GM18517 (cell line): Measurements from ENCODE around the gene NR3C2.
"Not testable (repeated sequence)": the region's sequence is repeated elsewhere in the genome, so short reads cannot be mapped to it uniquely, and the experiment has no call there.

Experiments used
- ATAC-seq: cut with Tn5 transposase; IDR thresholded peaks from one replicate; pipeline ENCODE4 v1.9.1; 2021; ENCODE audit warnings: mild to moderate bottlenecking, moderate library complexity; ENCODE audit not compliant: unreplicated experiment

The NR3C2 gene

DNA sequence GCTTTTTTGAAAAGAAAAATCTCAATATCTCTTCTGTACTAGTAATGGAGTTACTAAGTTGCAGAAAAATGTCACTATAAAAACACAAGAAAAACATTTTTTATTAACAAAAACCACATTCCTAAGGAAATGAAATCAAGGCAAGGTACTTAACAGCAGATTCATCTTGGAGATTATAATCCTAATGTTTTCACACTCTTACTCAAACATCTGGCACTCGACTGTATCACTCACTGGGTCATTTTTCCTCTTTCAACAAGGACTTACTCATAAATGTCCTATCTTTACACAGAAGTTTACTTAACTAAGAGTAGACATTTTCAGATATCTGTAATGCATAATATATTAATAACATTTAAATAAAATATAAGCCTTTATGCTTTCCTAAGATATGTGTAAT is 216.6 kb downstream of the NR3C2 start:
- no peak for ATAC-seq

DNA sequence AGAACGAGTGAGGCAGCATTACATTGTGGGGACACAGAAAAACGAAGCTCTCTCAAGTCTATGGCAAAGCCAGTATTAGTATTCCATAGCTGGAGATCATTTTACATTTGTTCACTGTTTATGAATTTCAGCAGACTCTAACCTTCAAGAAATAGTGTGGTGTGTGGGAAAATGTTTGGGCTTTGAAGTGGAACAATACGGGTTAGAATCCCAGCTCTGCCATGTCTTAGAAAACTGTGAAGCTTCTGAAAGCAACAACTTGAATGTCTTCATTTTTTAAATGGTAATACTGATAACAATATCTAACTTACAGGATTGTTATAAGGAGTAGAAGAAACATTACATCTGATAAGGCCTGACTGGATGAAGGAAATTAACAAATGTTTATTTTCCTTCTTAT is 217.7 kb downstream of the NR3C2 start:
- ATAC-seq, result no peak

DNA sequence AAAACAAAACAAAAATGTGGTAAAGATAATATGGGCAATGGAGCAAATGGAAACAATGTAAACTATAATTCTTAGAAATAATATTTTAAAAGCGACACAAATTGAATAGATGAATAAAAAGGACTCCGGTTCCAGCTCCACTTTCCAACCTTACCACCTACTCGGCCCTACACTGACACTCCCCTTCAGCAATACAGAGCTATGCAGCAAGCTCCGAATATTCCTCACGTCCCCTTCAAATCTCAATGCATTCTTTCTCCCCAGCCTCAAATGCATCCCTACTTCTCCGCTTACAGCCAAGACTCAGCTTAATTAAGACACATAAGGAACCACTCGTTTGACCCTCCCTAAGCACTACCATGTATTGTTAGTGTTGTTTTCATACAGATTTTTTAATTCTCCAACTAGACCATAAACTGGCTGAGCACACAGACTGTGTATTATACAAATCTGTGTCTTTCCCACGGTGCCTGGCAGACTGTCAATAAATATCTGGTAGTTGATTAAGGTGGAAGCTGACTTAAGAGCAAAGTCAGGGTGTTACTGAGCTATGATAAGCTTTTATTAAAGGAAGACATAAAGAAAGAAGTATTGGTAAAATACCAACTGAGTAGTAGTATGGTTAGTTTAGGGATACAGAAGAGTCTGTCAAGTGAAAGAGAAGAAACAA is 219.1 kb downstream of the NR3C2 start:
- ATAC-seq, result no peak

DNA sequence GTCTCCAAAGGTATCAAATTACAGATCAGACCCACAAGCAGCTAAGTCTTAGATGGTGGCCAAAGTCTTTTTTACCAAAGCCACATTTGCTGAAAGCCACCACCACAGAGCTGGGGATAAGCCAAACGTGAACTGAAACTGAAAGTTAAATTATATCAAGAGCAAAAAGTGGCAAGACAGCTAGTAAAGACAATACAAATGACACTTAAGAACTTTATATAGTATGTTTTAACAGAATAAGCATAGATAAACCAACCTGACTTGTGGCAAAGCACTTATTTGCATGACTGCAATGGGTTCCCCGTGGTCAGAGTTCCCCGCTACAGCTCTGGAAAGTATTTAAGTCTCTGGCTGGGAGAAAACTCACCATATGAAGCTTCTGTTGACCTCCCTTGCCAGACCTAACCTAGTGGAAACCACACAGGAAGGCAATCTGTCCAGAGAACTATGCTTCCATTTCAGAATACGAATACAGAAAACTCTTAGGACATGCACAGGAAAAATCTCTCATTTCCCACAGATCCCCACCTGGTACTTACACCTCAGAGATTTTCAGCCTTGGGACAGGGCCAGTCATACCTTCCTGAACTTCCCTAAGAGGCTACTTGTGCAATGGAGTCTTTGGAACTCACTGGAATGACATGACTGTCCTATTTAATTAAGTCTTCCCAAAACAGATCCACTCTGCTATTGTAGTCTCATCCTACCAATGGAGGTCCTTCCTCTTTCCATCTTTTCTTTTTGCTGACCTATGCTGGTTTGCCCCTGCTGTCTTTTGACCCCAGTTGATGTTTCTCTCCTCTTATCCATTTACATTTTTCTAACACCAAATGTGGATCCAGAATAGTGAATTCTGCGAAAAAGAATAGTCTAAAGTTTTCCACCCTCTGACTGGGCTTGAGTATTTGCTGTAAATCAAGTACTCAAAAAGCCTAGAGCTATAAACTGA is 225.1 kb downstream of the NR3C2 start:
- peak; percentile 98 for ATAC-seq

DNA sequence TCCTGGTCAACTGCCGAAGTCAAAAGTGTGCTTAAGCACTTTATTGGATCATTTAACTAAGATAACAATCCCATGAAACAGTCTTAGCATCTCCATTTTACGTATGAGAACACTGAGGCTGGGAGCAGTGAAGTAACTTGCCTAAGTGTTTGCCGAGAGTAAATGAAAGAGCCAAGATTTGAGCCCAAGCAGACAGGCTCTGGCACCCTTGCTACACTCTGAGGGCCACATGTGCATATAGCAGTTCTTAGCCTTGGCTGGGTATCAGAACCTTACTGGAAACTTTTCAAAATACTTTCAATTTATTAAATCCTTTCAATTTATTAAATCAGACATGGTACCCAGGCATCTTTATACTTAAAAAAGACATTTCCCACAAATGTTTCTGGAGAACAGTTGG is 225.9 kb downstream of the NR3C2 start:
- no peak for ATAC-seq

DNA sequence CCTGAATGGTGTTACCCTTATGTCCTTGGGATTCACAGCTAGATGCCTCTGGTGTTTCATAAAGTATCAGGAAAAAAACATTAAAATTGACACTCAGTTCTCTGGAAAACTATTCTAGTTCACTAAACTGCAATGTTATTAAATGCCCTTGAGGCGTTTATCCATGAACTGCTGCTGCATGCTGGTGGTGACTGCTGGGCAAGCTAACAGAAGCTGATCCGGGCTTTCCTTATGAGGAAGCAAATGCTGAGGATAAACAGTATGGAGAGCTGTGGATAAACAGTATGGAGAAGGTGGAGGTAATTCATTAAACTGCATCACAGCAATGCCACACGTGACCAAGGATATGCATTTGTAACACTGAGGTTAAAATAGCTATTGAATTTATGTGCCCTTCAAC is 227.0 kb downstream of the NR3C2 start:
- ATAC-seq, result no peak

DNA sequence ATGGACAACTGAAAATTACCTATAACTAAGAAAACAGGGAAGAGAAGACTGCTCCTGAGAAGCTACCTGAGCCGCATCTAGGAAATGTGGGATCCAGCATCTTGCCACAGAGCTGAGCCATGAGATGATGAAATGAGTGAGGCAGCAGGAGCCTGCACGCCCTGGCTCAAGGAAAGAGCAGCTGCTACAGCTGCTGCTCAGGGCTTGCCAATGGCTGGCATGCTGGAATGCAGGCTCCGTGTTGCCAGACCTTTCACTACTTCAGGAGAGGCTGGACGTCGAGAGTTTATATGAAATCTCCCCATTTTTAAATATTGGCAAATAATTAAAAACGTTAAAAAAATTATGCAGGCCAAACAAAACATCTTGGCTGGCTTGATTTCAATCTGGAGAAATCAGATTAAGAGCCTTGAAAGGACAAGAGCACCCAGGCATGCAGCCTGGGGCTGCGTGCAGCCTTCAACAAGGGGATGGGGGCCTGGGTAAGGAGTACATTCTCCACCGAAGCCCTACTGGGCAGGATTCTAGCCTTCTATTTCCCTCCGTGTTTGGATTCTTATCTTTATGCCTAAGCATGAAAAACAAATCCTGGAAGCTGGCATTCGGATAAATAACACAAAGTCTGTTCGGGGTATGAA is 227.6 kb downstream of the NR3C2 start:
- no peak for ATAC-seq

DNA sequence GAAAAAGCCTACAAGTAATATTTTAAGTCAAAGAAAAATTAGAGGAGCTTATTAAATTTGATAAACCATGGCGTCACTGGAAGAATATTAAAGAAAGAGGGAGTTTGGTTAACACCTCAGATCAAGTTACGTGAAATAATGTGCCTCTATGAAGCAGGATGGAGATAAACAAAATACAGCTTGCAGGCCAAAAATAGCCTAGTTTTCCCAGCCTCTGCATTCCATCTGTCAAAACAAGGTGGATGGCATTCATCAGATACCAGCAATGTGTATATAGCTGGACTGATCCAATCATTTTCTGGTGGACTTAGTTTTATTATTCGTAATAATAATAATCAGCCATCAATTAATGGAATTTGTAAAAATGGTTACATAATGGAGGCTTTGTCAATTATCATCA is 230.7 kb downstream of the NR3C2 start:
- no peak for ATAC-seq

DNA sequence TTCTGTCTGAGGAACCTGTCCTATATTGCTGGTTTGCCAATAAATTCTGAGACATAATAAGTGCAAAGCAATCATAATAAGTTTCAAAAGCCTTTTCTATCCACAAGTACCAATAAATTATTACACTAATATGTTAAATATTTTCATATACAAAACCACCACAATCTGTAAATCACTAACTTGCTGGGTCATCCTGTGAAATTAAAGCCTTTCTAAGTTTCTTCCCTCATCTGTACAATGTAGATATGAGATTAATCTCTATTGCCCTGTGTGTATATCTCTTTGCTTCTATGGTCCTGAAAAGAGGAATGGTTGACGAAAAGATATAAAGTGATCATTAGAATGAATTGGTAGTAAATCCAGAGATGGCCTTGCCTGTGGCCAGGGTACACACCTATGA is 231.6 kb downstream of the NR3C2 start:
- ATAC-seq, result no peak

DNA sequence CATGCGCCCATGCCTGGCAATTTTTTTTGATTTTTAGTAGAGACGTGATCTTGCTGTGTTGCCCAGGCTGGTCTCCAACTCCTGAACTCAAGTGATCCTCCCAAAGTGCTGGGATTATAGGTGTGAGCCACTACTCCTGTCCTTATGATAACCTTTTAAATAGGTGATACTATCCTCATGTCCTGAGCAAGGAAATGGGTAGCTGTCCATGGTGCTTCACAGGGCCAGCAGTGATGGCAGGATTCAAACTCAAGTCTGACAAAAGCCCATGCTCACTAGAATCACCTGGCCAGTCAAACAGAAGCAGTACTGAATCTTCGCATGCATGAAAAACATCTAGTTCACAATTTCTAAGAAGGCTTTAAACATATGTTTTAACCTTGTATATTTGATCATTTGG is 235.1 kb downstream of the NR3C2 start:
- ATAC-seq, result no peak

DNA sequence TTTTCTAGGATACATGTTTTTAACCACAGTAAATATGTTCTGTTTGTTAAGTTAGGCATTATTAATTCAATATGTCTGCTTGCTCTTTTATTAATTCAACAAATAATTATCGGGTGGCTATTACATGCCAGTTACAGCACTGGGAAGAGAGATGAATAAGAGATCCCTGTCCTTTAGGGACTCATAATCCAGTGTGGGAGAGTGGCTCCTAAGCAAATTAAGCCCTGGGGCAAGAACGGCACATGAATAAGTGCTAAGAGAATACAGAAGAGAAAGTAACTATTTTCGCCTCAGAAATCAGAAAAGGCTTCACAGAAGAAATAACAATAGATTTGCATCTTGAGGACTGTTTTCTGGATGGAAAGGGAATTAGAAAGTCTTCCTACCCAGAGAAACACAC is 236.7 kb downstream of the NR3C2 start:
- no peak for ATAC-seq

DNA sequence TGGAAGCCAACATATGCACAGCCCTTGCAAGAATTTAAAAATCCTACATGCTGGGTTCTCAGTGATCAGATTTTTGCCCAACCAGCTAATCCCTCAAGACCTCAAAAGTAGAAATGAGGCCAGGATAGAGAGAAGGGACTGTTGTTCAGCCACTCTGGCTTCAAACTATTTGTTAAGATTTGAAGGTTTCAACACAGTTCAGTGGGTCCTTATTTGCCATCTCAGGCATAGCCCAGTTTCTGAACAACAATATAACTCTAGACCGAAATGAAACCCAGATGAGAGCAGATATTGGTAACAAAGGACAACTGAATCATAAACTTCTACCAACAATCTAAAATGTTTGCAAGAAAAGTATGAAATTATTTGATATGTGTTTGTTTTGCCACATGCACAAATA is 237.3 kb downstream of the NR3C2 start:
- ATAC-seq, result no peak

DNA sequence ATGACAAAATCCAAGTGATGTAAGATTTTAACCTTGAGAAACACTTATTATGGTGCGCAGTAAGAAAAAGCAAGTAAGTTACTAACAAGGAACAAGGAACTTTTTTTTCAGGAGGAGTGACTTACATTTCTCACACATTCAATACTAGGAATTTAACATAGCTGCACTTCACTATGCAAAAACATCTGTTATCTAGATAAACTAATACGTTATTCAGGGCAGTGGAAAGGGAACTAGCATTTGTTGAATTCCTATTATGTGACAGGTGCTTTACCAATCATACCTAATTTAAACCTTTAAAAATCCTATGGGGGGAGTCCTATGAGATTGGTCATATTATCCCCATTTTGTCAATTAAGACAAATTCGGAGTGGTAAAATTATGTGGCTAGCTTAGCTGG is 238.0 kb downstream of the NR3C2 start:
- no peak for ATAC-seq

DNA sequence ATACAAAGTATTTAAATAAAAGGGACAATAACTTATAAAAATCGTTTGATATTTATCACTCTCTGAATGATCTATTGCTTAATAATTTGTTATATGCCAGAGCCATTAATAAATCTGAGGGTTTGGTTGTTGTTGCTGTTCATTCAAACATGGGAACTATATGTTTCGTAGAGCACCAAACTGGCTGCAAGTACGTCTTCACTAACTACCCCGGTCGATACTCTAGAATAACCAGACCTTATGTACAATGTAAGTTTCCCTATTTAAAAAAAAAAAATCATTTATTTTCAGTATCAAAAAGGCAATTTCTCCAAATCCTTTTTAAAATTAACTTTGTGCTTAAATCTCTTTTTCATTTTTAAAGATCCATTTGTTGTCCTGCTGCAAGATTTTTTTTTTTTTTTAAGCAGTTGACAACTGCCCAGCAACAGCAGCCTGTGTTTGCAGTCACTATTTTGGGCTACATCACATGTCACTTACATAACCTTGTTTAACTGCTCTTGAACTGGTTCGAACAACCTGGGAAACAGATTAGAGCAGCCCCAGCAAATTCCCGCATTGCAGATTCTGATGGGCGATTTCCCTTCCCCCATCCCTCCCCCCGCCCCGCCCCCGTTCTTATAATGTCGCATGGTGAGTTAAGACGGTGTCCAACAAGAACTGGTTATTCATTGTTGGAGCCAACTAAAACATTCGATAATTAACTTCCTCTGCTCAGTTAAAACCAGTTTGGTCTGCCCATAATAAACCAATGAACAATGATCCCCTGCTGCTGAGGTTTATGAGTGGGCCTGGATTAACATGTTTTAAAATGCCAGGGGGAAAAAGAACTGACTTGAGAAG is 238.9 kb downstream of the NR3C2 start:
- ATAC-seq, result no peak

DNA sequence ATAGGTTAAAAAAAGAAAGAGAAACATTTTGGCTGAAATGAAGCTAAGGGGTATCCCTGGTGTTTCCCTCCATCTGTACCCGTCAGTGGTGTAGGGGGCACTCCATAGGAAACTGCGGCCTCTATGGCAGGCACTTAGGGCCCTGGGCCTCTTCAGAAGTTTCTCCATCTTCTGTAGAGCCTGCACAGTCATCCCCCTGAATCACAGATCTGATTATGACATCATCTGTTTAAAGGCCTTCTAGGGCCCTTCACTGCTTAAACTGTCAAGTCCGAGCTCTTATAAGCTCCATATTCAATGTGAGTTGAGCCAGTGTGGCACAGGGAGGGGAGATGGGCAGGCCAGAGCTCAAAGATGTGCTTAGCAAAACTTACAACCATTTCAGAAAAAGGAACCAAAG is 241.3 kb downstream of the NR3C2 start:
- ATAC-seq, result no peak

DNA sequence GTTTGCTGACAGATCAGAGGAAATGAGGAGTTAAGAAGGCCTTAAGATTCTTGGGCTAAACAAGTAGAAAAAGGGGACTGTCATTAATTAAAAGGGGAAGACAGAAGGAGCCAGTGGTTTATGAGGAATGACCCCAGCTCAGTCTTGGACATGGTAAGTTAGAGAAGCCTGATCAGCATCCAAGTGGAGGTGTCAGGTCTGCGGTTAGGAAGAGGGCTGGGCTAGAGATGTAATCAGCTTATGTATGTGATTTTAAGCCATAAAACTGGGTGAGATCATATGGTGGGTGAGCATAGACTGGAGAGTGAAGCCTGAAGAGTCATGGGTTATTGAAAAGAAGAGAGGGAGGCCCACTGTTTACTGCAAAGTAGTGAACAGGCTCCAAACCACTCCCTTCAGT is 246.1 kb downstream of the NR3C2 start:
- no peak for ATAC-seq

DNA sequence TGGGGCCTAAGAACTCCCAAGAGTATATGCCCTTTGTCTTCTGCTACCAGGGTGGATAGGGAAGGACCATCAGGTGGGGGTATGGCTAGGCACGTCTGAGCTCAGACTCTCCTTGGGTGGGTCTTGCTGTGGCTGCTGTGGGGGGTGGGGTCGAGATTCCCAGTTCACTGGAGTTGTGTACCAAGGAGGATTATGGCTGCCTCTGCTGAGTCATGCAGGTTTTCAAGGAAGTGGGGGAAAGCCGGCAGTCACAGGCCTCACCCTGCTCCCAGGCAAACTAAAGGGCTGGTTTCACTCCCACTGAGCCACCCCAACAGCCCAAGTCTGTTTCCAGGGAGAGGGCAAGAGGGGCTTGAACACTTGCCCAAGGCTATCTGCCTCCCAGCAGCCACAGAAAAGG is 249.7 kb downstream of the NR3C2 start:
- no peak for ATAC-seq

DNA sequence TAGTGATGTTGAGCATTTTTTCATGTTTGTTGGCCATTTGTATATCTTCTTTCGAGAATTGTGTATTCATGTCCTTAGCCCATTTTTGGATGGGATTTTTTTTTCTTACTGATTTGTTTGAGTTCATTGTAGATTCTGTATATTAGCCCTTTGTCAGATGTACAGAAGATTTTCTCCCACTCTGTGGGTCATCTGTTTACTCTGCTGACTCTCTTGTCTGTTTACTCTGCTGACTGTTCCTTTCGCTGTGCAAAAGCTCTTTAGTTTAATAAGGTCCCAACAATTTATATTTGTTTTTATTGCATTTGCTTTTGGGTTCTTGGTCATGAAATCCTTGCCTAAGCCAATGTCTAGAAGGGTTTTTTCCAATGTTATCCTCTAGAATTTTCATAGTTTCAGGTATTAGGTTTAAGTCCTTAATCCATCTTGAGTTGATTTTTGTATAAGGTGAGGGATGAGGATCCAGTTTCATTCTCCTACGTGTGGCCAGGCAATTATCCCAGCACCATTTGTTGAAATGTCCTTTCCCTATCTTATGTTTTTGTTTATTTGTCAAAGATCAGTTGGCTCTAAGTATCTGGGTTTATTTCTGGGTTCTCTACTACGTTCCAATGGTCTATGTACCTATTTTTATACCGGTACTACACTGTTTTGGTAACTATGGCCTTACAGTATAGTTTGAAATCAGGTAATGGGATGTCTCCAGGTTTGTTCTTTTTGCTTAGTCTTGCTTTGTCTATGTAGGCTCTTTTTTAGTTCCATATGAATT is 254.6 kb downstream of the NR3C2 start:
- not testable (repeated sequence) for ATAC-seq

DNA sequence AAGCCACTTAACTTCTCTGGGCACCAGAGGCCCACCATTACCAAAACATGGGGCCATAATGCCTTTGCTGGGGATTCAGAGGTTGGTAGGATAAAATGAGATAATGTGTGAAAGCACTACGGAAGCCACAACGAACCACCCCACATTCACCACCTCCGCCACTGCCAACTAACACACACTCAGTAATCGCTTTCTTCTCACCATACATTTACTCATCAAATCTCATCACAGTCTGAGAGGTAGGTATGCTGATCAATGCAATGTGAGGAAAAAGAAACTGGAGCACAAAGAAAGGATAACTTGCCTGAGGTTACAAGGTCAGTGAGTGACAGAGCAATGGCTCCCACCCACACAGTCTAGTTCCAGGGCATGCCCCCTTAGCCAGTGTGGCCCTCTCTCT is 257.3 kb downstream of the NR3C2 start:
- ATAC-seq, result no peak

DNA sequence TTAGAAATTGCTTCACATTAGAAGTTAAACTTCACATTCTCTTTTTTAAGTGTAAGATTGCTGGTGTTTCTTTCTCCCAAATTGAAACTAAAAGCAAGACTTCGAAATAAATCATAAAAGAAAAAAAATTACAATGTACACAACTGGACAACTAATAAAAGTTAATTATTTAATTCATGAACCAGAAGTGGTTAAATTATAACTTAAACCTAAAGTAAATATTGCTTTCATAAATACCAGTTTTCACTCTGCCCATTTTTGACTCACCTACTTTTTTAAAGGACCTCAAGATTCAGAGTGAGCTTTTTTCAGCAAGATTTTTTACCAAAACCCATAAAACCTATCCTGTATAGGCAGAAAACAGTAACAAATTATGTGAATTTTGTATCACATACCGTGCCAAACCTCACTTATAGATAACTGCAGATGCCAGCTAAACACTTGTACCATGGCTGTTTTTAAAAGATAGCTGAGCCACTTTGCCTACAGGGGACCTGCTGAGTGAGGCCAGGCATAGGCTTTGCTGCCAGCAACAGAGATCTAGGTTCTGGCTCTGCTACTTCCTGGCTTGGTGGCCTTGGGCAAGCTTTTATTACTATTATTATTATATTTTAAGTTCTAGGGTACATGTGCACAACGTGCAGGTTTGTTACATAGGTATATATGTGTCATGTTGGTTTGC is 259.8 kb downstream of the NR3C2 start:
- no peak for ATAC-seq
